ENCODE data around the gene RBL2.
A peak's percentile ranks its signal among the peaks of the same experiment; 100 is the strongest.

GRCh38 chr16:53404959-53405358 is 29.3 kb upstream of the RBL2 start:
- TF ChIP-seq NR2C2 (CRISPR knock-in tag; IDR thresholded peaks at IDR 0.05): no peak
- no peak for TF ChIP-seq NR2C2 (tag; IDR thresholded peaks at IDR 0.05)
- TF ChIP-seq CTCF (IDR thresholded peaks at IDR 0.05 in 2 of 3, conservative IDR thresholded peaks at IDR 0.05 in 1 of 3; ENCODE audit: insufficient read depth in 2 of 3, low read depth in 1 of 3, low read length in 3 of 3): peak in 1 of 3 experiments; percentile 22; a peak in 1 of 6 replicates
- TF ChIP-seq SREBF2 (CRISPR knock-in tag; IDR thresholded peaks at IDR 0.05): no peak
- no peak for TF ChIP-seq SUPT5H (IDR thresholded peaks at IDR 0.05)
- no peak for TF ChIP-seq RFX5 (IDR thresholded peaks at IDR 0.05; ENCODE audit: low read depth, low read length)
- TF ChIP-seq SMARCE1 (IDR thresholded peaks at IDR 0.05): no peak
- no peak for TF ChIP-seq RBM17 (IDR thresholded peaks at IDR 0.05; ENCODE audit: borderline replicate concordance, low read depth, low read length)
- no peak for TF ChIP-seq C11orf30 (IDR thresholded peaks at IDR 0.05; ENCODE audit: low read depth)
- no peak for TF ChIP-seq CHD4 (IDR thresholded peaks at IDR 0.05; ENCODE audit: insufficient read depth, insufficient replicate concordance, low read depth, low read length, poor library complexity, severe bottlenecking)
